Measurements from ENCODE around the gene PLCH1.

The PLCH1 gene

DNA sequence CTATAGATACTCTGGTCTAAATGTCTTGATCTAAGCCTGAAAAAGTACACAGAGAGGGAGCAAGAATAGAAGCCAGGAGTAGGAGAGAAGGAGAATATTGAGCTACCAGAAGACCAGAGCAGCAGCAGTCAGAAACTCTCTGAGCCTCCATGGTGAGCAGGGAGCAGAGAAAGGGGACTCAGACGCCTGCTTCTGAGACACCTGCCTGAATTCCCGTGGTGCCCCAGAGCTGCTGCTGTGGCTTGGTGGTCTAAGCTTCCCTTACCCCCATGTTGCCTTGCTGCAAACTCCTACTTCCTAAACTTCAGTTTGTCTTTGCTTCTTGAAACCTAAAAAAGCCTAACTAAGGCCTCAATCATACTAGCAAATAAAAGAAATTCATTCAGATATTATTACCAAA, 356.5 kb downstream of the PLCH1 start:
- DNase-seq (ENCODE audit: low read depth in 3 of 3, low spot score in 1 of 3), result no peak

DNA sequence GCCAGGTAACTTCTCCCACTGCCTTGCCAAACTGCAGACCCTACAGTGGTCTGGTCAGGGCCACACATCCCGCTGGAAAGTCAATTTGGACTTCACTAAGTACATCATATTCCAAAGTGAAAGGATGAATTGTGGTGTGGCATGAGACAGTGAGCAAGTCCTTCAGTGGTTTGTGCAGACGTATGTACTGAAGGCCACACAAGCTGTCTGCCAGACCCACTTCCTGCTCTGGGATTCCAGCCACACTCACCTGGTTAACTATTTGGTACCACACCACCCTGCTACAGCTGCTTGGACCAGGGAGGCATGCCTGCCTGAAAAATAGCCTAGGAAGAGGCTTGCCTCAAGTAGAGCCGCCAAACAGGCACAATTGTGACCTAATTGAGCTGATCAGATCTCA, 357.3 kb downstream of the PLCH1 start:
- DNase-seq (ENCODE audit: low read depth in 3 of 3, low spot score in 1 of 3), result no peak

DNA sequence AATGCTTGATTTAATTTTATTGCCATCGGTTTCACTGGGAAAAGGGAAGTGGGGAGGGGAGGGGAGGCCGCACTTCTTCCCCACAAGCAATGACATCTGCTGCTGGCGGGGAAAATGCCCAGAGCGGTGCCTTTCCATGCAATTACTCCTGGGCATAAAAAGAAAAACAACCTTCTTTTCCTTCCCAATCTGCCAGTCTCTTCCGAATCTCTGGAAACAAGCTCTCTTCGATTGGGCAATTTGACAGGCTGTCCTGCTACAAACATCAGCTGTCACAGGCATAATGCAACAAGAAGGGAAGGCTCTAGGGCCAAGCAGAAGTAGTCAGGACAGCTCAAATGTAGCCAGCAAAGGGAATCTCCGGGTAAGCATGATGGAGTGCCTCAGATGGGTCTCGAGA, 358.0 kb downstream of the PLCH1 start:
- no peak for DNase-seq (ENCODE audit: low read depth in 3 of 3, low spot score in 1 of 3)

DNA sequence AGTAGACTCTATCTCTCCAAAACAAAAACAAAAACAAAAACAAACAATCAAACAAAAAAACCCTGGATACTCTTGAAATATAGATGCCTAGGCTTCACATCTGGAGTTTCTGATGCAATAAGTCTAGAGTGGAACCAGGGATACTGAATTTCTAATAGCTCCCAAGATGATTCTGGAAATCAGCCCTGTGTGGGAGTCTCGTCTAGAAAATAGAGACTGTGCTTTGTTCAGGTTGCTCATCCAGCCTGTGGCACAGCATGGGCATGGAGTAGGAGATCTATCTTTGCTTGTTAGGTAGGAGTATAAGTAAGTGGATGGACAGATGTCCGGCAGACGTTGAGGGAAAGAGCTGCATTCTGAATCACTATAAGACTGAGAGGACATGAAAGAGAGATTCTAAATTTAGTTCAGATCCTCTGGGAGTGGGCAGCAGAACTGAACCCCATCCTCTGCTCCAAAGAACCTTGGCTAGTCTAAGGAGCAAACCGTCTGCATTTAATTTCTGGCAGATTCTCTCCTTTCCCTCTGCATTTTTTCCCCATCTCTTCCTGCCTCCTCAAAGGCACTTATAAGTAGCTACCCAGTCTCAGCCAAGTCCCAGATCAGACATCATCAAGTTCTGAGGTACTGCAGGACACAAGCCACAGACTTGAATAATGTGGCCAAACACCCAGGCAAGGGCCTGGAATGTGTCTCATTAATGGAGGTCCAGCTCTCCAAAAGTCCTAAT, 358.8 kb downstream of the PLCH1 start:
- no peak for DNase-seq (ENCODE audit: low read depth in 3 of 3, low spot score in 1 of 3)

DNA sequence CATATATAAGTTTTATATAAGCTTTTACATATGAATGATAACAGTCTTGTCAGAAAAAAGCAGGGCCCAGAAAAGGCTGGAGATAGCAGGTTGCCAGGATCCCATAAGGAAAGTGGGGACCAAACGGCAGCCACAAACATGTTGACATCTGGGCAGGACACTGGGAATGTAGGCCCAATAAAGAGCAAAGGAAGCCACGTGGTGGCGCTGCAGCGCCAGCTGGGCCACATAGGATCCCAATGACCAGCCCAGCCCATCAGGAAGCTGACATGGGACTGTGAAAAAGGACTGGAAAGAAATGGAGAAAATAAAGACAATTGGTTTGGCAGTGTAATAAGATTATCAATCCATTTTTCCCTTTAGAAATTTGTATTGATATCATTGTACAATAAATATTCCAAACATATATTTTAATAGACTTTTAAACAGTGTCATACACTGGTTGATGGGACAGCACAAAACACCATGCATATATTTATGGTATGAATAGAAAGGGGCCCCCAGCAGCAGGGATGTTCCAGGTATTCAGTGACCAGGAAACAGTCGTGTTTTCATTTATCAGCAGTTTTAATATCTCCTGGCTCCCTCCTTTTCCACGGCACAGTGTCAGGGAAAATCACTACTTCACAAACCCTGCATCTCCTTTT, 362.4 kb downstream of the PLCH1 start:
- DNase-seq (ENCODE audit: low read depth in 3 of 3, low spot score in 1 of 3), result no peak

DNA sequence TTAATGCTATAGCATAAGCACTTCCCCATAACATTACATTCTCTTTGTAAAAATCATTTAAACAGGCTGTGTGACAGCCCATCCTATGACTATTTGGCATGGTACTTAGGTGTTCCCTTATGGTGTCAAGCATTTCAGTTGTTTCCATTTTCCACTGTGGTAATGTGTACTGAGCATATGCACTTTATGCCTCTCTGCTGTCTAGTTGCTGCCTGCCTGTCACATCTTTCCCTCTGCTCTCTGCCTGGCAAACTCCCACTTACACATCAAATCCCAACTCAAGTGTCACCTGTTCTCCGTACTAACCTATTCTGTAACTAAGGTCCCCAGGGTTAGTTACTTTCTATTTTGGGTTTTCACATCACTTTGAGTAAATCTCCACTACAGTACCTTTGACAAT, 367.0 kb downstream of the PLCH1 start:
- DNase-seq (ENCODE audit: low read depth in 3 of 3, low spot score in 1 of 3), result no peak

DNA sequence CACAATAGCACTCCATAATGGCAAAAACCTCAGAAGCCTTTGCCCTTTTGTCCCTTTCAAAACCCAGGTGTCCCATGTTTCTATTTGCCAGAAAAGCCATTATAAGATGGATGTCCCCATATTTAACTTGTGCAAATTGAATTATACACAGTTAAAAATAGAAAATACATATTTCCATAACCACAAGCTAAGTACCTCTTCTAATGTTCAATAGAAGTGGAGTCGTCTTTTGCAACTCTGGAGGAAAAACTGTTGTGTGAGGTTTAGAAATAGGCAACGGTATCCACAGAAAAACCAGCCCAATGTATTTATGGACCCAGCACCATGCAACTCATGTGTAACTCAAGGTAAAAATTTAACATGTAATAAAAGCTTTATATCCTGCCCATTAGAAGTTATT, 367.8 kb downstream of the PLCH1 start:
- no peak for DNase-seq (ENCODE audit: low read depth in 3 of 3, low spot score in 1 of 3)

DNA sequence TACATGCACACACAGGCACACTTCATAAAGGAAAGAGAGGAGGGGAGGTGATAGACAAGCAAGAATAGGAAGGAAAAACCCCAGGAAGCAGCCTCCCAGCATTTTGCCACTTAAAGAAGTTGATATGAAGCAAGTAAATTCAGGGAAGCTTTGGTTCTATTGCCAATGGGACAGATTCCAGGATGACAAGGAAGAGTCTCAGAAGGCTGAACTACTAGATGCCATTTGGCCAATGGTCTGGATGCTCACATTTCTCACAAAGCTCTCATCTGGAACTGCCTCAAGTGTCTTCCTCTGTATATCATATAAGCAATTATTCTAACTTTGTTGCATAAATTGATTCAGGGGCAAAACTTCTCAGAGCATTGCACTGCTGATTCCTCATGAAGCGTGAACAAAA, 372.6 kb downstream of the PLCH1 start:
- no peak for DNase-seq (ENCODE audit: low read depth in 3 of 3, low spot score in 1 of 3)

DNA sequence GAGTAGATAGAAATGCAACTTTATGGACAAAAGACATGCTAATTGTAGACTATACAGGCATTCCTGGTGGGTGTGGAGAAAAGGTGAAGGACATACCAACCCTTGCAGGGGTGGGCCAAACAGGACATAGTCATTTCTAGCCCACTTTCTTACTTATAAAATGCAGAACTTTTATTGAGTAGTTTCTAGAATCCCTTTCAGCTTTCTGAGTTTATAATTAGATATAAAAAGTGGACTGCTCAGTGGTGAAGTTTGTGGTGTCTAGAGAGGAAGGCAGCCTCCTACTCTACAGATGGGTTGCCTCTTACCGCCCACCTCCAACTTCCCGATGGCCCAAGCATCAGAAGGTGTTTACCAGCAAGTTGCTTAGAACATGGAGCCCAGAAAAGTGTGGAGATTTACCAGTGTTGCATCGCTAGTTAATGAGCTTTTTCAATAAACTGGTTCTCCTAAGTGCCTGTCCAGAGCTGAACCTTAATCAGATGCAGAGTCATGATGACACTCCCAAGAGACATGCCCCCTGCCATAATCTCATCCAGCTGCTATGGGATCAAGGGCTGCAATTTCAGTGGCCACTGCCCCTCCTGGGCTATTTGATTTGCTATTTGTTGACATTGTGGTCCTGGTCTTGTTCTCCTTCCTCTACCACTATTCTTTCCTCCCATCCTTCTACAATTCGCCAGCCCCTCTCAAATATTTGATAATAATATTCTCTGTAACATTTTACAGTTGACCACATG, 373.9 kb downstream of the PLCH1 start:
- DNase-seq (ENCODE audit: low read depth in 3 of 3, low spot score in 1 of 3), result no peak

DNA sequence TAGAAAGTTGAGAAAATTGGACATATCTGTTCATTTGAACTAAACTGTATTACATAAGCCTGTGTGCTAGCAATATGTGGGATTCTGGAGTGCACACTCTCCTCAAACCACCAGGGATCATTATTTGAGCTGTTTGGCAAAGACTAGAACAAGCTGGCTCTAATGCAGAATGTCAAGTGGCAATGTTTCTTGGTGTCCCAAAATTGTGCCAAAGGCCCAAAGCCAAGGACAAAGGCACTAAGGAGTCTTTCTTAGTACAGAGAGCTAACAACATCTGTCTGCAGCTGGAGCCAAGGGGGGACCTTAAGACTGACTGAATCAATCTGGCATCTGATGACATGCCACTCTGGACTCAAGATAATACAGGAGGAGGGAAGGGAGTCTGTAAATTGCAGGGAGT, 374.7 kb downstream of the PLCH1 start:
- no peak for DNase-seq (ENCODE audit: low read depth in 3 of 3, low spot score in 1 of 3)

DNA sequence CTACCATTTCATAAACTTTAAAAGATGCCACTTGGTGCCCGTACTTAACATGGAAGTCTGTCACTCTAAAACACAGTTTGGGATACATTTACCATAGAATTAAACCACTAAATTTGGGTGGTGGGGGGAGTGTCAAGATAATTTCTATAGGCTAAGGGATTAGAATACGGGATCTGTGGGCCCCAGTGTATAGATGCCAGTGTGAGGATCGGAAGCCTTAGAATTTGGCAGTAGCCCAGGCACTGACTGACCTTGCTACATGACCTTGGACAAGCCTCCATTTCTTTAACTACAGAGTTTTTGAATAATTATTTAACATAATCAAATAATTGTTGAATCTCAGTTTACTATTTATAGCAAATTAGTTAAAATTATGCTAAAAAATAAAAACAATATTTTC, 375.1 kb downstream of the PLCH1 start:
- DNase-seq (ENCODE audit: low read depth in 3 of 3, low spot score in 1 of 3), result no peak

DNA sequence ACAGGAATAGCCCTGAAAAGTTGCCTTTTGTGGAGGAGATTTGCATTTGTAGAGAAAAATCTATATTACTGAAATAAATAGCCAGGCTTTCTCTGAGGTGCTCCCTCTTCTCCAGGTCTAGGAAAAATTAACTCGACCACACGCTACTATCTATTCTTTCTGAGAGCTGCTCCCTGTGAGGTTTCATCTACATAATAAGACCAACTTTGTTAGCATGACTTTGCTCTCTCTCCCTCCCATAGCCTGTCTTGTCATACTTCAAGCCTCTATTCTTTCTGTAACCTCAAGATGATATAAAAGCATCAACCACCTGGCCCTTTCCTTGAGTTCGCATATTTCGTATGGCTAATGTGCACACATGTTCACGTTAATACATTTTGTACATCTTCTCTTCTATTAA, 375.6 kb downstream of the PLCH1 start:
- no peak for DNase-seq (ENCODE audit: low read depth in 3 of 3, low spot score in 1 of 3)

DNA sequence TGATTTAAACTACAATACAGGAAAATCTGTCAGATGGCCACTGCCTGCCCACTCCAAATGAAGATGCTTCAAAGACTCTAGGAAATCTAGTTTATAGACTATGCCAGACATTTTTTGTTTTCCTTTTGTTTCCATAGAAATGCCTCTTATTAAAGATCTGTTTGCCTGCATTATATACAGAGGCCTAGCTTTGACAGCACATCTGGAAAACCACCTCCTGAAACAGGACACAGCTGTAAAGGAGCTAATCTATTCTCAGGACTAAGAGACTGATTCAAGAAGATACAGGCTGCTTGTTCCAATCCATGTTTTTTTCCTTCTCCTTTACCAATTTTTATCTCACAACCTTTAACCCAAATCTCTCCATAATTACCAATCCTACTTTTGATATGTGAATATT, 376.1 kb downstream of the PLCH1 start:
- no peak for DNase-seq (ENCODE audit: low read depth in 3 of 3, low spot score in 1 of 3)

DNA sequence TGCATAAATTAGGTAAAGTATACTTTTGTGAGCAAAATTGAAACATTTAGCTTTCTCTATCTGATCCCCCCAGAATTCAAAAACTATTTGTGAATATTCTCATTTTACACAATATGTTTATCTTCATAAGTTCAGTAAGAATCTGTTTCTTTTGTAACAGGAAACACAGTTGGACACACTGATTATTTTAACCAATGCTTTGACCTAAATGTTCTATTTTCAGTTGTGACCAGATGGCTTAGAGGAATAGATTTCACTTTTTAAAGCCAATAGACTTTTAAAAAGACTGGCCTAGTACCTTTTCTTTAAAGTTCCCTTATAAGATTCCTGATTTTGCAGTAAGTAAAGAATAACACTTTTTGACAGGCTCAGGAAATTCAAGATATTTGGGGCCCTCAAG, 377.4 kb downstream of the PLCH1 start:
- DNase-seq (ENCODE audit: low read depth in 3 of 3, low spot score in 1 of 3), result no peak

DNA sequence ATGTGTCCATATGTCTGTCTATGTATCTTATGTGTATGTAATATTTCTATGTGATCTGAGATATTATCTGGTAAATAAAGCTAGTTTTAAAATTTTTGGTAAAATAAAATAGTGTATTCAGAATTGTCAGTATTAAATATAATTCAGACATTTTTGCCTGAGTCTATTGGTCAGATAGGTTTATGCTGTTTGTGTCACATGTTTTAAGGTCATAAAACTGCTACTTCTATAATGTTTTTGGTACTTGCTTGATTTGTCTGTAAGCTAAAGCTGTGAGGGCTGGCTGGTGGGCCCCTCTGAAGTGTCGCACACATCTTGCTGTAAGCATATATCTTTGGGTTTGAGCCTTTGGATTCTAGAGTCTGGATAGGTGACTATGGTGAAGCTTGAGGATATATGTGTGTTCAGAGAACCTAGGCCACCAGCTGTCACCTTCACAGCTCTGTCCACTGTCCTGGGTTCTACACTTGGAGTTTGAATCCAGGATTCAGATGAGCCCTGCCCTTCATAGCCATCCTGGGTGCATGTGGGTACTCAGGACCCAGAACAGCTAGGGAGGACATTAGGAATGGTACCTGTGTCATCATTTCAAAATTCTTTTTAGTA, 379.6 kb downstream of the PLCH1 start:
- no peak for DNase-seq (ENCODE audit: low read depth in 3 of 3, low spot score in 1 of 3)

DNA sequence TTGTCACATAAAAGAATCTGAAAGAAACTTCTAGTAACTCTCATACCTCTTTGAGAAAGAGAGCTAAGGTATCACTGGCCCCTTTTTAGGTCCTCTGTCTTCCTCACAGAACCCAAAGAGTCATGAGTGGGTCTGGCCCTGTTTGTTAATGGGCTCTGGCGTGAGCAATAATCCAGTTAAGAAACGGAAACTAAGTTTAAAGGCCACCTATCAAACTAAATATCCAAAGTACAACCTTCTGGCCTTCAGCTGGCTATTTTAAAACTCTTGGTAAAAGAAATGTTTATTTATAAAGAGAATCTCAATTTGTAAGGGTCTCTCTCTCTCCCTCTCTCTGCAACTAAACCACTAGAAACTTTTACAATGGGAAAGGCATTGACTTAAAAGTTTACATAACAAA, 380.4 kb downstream of the PLCH1 start:
- DNase-seq (ENCODE audit: low read depth in 3 of 3, low spot score in 1 of 3), result no peak

DNA sequence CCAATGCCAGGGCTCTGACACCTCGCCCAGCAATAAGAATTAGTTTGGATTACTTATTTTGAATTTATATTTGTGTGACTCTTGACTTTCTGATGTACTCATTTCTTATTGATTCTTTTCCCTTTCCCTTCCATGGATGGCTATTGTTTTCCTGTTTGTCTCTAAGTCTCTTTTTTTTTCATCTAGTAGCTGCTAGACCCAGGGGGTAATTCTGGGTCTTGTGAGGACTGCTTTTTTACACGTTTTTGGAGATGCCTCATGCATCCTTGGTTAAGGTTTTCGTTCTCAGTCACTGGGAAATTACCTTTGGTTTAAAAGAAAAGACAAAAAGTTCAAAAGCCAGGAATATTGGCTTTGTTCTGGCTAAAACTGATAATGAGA, 381.2 kb downstream of the PLCH1 start:
- DNase-seq (ENCODE audit: low read depth in 3 of 3, low spot score in 1 of 3), result no peak

DNA sequence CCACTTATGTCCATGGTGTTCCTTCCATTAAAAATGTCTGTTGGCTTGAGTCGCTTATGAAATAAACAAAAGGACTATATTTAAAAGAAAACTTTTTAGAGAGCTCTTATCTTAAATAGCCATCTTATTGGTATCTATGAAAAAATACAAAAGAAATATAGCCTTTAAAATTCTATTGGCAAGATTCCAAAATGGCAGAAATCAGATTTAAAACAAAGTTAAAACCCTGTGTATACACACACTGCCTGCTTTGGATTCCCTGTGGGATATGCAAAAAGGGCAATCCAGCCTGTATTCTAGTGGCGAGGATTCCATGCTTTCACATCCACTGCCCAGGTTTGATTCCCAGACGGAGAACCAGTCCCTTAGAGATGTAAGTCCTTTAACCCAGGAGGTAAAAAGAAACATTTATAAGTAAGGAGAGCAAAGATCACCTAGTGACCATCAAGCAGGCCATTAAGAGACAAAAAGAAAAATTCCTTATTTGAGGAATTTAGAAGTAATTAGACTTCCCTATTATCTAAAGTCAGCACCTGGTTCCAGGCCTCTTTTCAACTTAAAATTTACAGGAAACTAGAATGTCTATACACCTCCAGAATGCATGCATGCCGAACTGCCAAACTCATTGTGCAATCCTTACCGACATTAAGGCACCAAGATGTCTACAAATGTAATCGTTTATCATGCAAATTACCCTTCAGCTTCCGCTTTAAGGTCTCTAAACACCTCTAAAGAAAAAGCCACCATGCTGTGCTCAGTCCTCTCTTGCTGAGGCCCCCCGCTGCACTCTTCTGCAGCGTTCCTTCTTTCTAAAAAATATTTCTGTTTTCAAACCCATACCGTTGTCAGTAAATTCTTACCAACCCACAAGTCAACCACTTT, 381.8 kb downstream of the PLCH1 start:
- no peak for DNase-seq (ENCODE audit: low read depth in 3 of 3, low spot score in 1 of 3)

DNA sequence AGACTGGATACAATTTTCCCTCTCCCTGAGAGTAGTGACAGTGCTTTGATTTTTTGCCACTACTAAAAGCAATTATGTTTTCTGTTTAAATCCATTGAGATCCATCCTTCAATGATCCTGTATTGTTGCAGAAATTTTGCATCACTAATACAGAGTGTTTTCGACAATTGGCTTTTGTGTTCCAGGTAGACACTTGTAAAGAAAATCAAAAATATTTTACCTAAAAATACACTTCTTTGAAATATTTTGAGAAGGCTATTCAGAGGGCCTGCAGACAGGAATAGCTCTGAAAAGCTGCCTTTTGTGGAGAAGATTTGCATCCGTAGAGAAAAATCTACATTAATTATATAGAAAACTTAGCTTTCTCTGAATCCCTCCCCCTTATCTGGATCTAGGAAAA, 384.6 kb downstream of the PLCH1 start:
- DNase-seq (ENCODE audit: low read depth in 3 of 3, low spot score in 1 of 3), result no peak

DNA sequence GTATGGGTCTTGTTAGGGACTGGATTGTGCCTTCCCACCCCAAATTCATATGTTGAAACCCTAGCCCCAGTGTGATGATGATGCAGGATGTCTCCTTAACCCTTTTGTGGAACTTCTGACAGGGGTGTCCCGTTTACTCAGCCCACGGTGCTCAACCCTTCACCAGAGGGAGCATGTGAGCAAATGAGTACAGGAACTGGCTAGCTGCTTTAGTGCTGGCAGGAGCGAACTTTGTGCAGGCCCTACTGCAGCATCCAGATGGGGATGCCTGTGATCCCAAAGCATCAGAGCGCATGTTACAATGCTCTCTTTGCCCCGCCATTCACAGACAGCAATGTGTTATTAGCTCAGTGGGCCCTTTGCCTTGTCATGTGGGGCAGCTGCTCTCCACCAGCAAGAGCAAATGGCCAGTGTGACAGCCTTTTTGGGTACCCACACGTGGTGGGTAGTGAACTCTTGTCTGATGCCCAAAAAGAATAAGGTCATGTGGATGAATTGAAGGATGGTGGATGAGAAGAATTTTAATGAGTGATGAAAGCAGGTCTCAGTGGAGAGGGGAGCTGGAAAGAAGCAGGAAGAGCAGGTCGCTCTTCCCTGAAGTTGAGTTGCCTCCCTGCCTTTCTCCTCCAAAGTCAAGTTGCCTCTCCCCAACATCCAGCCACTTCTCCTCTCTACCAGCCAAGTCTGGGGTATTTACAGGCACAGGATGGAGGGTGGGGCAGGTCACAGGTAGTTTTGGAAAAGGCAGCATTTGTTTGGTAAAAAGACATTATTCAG, 388.1 kb downstream of the PLCH1 start:
- DNase-seq (ENCODE audit: low read depth in 3 of 3, low spot score in 1 of 3), result no peak
